Measurements from ENCODE around the gene RBFA. TPM values are rescaled to one million over a fixed set of nuclear protein-coding genes. Genes with fewer than 3 reads are reported as not detected.
"Not testable (repeated sequence)": the region's sequence is repeated elsewhere in the genome, so short reads cannot be mapped to it uniquely, and the experiment has no call there.

The RBFA gene
- total RNA-seq, 1 experiment from 2014 or later = 45.5 TPM

GRCh38 chr18:80009661-80010550 lies 24.3 kb upstream of the RBFA start:
- no peak overlapping the region for H3K27ac ChIP-seq
- peak; percentile 20 to 62 for DNase-seq (ENCODE audit: low read depth in 1 of 2, low spot score in 2 of 2)
- no peaks in the 10 kb centered on the region for H3K27me3 ChIP-seq (replicated peaks)
- H3K4me1 ChIP-seq (replicated peaks) = no peaks in the 10 kb centered on the region
- 0 out of 2 replicates have a peak, but pooled peaks cover 2% of the 10 kb centered on the region for H3K9me3 ChIP-seq (replicated peaks)
- H3K4me3 ChIP-seq = no peak overlapping the region
- H3K36me3 ChIP-seq = no peaks in the 10 kb centered on the region

- H3K4me3 ChIP-seq = no peak overlapping the region
- H3K4me1 ChIP-seq (replicated peaks) = no peaks in the 10 kb centered on the region
- H3K27me3 ChIP-seq (replicated peaks) = no peaks in the 10 kb centered on the region
- 0 out of 2 replicates have a peak, but pooled peaks cover 2% of the 10 kb centered on the region for H3K9me3 ChIP-seq (replicated peaks)
- no peaks in the 10 kb centered on the region for H3K36me3 ChIP-seq
- no peak overlapping the region for H3K27ac ChIP-seq
- DNase-seq (ENCODE audit: low read depth in 1 of 2, low spot score in 2 of 2) = no peak
These were observed 23.7 kb upstream of the RBFA start for GRCh38 chr18:80010551-80010906.

GRCh38 chr18:80011496-80012137 lies 22.6 kb upstream of the RBFA start:
- not testable (repeated sequence) for H3K36me3 ChIP-seq; H3K4me3 ChIP-seq; H3K4me1 ChIP-seq (replicated peaks); H3K9me3 ChIP-seq (replicated peaks); DNase-seq (ENCODE audit: low read depth in 1 of 2, low spot score in 2 of 2); H3K27me3 ChIP-seq (replicated peaks); H3K27ac ChIP-seq

DNA sequence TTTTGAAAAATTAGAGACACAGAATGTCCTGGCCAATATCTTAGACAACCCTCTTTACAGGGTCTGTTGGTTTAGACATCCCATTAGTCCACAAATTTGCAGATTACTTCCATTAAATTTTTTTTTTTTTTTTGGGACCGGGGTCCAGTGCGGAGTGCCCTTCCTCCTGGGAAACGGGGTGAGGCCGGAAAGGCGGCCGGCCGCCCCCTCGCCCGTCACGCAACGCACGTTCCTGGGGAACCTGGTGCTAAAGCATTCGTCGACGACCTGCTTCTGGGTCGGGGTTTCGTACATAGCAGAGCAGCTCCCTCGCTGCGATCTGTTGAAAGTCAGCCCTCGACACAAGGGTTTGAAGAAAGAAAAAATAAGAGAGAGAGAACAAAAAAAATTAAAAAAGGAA lies 21.5 kb upstream of the RBFA start:
- H3K4me1 ChIP-seq (replicated peaks) = no peaks in the 10 kb centered on the region
- 0 out of 2 replicates have a peak, but pooled peaks cover 2% of the 10 kb centered on the region for H3K9me3 ChIP-seq (replicated peaks)
- no peak for DNase-seq (ENCODE audit: low read depth in 1 of 2, low spot score in 2 of 2)
- H3K4me3 ChIP-seq = no peak overlapping the region
- H3K27me3 ChIP-seq (replicated peaks) = no peaks in the 10 kb centered on the region
- H3K27ac ChIP-seq = no peak overlapping the region
- H3K36me3 ChIP-seq = no peaks in the 10 kb centered on the region

- peaks cover 53% of the 10 kb centered on the region for H3K9me3 ChIP-seq (replicated peaks)
- H3K4me3 ChIP-seq = no peak overlapping the region
- H3K4me1 ChIP-seq (replicated peaks) = no peaks in the 10 kb centered on the region
- no peaks in the 10 kb centered on the region for H3K27me3 ChIP-seq (replicated peaks)
- H3K36me3 ChIP-seq = no peaks in the 10 kb centered on the region
- H3K27ac ChIP-seq = no peak overlapping the region
- peak in 1 of 2 experiments; percentile 14 for DNase-seq (ENCODE audit: low read depth in 1 of 2, low spot score in 2 of 2)
These were observed 11.6 kb upstream of the RBFA start for GRCh38 chr18:80022613-80023012.

- Histone ChIP-seq H3K27me3 (replicated peaks) (no peaks in the 10 kb centered on the region), H3K4me3 (no peak overlapping the region), H3K4me1 (replicated peaks) (no peaks in the 10 kb centered on the region), H3K27ac (no peak overlapping the region), H3K36me3 (no peaks in the 10 kb centered on the region), H3K9me3 (replicated peaks) (peaks cover 53% of the 10 kb centered on the region)
- DNase-seq (ENCODE audit: low read depth in 1 of 2, low spot score in 2 of 2) = no peak
These were observed 11.1 kb upstream of the RBFA start for GRCh38 chr18:80023173-80023572.

- H3K9me3 ChIP-seq (replicated peaks) = peaks cover 42% of the 10 kb centered on the region
- no peaks in the 10 kb centered on the region for H3K36me3 ChIP-seq
- no peak for DNase-seq (ENCODE audit: low read depth in 1 of 2, low spot score in 2 of 2)
- H3K27me3 ChIP-seq (replicated peaks) = no peaks in the 10 kb centered on the region
- H3K4me1 ChIP-seq (replicated peaks) = no peaks in the 10 kb centered on the region
- H3K27ac ChIP-seq = no peak overlapping the region
- no peak overlapping the region for H3K4me3 ChIP-seq
These were observed 7.9 kb upstream of the RBFA start for GRCh38 chr18:80026363-80026762.

- not testable (repeated sequence) for H3K27ac ChIP-seq; DNase-seq (ENCODE audit: low read depth in 1 of 2, low spot score in 2 of 2)
These were observed 6.5 kb upstream of the RBFA start for GRCh38 chr18:80027719-80028118.

DNA sequence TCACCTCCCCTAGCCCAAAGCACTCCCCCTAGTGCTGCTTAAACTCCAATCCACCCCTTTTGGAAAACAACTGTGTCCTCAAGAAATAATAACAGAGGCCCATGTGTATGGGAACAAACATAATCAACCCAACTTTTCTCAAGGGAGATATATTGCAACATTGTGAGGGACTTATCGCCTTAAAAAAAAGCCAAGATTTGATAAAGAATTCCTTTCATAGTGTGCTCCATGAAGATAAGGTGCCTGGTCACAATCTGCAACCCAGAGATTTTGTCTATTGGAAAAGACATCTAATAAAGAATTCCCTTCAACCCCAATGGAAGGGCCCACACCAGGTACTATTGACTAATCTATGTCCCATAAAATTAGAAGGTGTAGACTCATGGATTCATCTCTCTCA lies 4.5 kb upstream of the RBFA start:
- Histone ChIP-seq H3K27ac (no peak overlapping the region), H3K4me1 (replicated peaks) (peaks cover 4% of the 10 kb centered on the region), H3K27me3 (replicated peaks) (no peaks in the 10 kb centered on the region), H3K9me3 (replicated peaks) (peaks cover 11% of the 10 kb centered on the region), H3K4me3 (no peak overlapping the region), H3K36me3 (peaks cover 3% of the 10 kb centered on the region; the same call in 1 of the 2 replicates)
- DNase-seq (ENCODE audit: low read depth in 1 of 2, low spot score in 2 of 2) = no peak

More at GRCh38 chr18:80027719-80028118, 6.5 kb upstream of the RBFA start:
- H3K9me3 ChIP-seq (replicated peaks) = peaks cover 31% of the 10 kb centered on the region
- H3K4me1 ChIP-seq (replicated peaks); H3K4me3 ChIP-seq; H3K27me3 ChIP-seq (replicated peaks); H3K36me3 ChIP-seq: not testable (repeated sequence)

DNA sequence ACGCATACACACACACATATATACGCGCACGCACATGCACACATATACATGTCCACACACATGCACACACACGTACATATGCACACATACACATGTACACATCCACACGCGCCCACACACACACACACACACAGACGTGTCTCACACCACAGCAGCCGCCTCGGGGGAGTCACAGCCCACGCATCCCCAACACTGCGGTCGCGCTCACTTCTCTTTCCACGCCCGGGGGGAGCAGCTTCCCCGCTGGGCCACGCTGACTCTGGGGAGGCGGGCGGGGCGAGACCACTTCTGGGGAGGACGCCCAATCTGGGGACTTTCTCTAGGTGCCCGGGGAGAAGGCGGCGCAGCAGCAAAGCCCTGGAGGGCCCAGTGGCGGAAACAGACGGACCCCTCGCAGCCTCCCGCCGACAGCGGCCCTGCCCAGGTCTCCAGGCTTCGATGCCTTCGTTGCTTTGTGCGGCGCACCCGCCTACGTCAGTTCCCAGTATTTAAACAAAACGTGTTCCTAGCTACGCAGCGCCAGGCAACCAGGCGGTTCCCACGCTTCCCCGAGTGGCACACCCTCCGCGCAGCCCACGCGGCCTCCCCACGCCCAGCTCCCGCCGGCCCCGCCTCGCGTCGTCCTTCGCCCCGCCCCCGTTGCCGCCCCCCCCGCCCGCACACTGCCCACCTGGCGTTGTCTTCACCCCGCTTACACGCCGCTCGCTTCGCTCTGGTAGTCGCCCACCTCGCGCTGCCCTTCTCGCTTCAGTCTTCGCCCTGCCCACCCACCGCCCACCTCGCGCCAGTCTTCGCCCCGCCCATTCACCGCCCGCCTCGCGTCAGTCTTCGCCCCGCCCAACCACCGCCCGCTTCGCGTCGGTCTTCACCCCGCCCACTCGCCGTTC lies 810 bp upstream of the RBFA start:
- H3K9me3 ChIP-seq (replicated peaks) = peaks cover 2% of the 10 kb centered on the region; the same call in 1 of the 2 replicates
- no peaks in the 10 kb centered on the region for H3K27me3 ChIP-seq (replicated peaks)
- peak overlapping the region; percentile 76 for H3K27ac ChIP-seq
- H3K4me1 ChIP-seq (replicated peaks) = peaks cover 11% of the 10 kb centered on the region
- H3K36me3 ChIP-seq = peaks cover 13% of the 10 kb centered on the region
- H3K4me3 ChIP-seq = peak overlapping the region; percentile 68
- DNase-seq (ENCODE audit: low read depth in 1 of 2, low spot score in 2 of 2) = peak in 1 of 2 experiments; percentile 53

GRCh38 chr18:80034852-80035406 lies 695 bp downstream of the RBFA start:
- peaks cover 11% of the 10 kb centered on the region for H3K4me1 ChIP-seq (replicated peaks)
- peak overlapping the region; percentile 46 for H3K27ac ChIP-seq
- no peaks in the 10 kb centered on the region; the same call in 1 of the 2 replicates for H3K9me3 ChIP-seq (replicated peaks)
- no peak for DNase-seq (ENCODE audit: low read depth in 1 of 2, low spot score in 2 of 2)
- H3K27me3 ChIP-seq (replicated peaks) = no peaks in the 10 kb centered on the region
- peak overlapping the region; percentile 68 for H3K4me3 ChIP-seq
- H3K36me3 ChIP-seq = peaks cover 16% of the 10 kb centered on the region

GRCh38 chr18:80035997-80036396 lies 1.8 kb downstream of the RBFA start:
- H3K27me3 ChIP-seq (replicated peaks) = no peaks in the 10 kb centered on the region
- no peak for DNase-seq (ENCODE audit: low read depth in 1 of 2, low spot score in 2 of 2)
- H3K36me3 ChIP-seq = peaks cover 16% of the 10 kb centered on the region
- peaks cover 11% of the 10 kb centered on the region for H3K4me1 ChIP-seq (replicated peaks)
- H3K27ac ChIP-seq = no peak overlapping the region
- no peak overlapping the region for H3K4me3 ChIP-seq
- H3K9me3 ChIP-seq (replicated peaks) = no peaks in the 10 kb centered on the region; the same call in 1 of the 2 replicates

DNA sequence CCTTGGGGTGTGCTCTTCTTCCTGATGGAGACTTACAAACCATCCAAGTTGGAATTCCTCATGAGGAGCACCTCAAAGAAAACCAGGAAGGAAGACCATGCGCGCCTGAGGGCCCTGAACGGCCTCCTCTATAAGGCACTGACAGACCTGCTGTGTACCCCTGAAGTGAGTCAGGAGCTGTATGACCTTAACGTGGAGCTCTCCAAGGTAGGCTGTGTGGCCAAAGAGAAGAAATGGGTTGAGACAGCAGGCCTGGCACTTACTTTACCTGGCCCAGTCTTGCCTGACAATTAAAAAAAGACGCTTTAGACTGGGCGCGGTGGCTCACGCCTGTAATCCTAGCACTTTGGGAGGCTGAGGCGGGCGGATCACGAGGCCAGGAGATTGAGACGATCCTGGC lies 3.1 kb downstream of the RBFA start:
- H3K27ac ChIP-seq = no peak overlapping the region
- H3K27me3 ChIP-seq (replicated peaks) = no peaks in the 10 kb centered on the region
- peaks cover 11% of the 10 kb centered on the region for H3K4me1 ChIP-seq (replicated peaks)
- no peak overlapping the region for H3K4me3 ChIP-seq
- peaks cover 19% of the 10 kb centered on the region for H3K36me3 ChIP-seq
- H3K9me3 ChIP-seq (replicated peaks) = no peaks in the 10 kb centered on the region; the same call in 1 of the 2 replicates
- no peak for DNase-seq (ENCODE audit: low read depth in 1 of 2, low spot score in 2 of 2)

Data from SJSA1 (cell line).